Caco-2 (cell line): Measurements from ENCODE around the gene ARID1A. TPM values are rescaled to one million over a fixed set of nuclear protein-coding genes. Genes with fewer than 3 reads are reported as not detected.
A peak's percentile ranks its signal among the peaks of the same experiment; 100 is the strongest.

ENCODE experiments used
- BruUV-seq: library from RNA; stranded (reverse); fragments of 400-500 nt; replicated peaks from 2 replicates; lab custom pipeline; 2021; lab: Mats Ljungman, UMichigan
- CTCF ChIA-PET: fragments of 300-600 bp; sonication (Branson Sonifier 250); formaldehyde crosslinking; loops from one replicate; lab custom pipeline; 2022; ENCODE audit warnings: antibody characterized with exemption; lab: Charles Lee
- POLR2A ChIA-PET: fragments of 300-600 bp; sonication (Branson Sonifier 250); formaldehyde crosslinking; loops from one replicate; lab custom pipeline; 2022; ENCODE audit warnings: antibody characterized with exemption; lab: Charles Lee
- DNase-seq, 2 experiments: peaks; one replicate each; pipeline versions ENCODE4 v3.0.0 to v3.0.0-alpha.2; 2020 to 2022
- H3K27me3 ChIP-seq: replicated peaks from 2 replicates; pipeline ENCODE4 v1.6.0; 2011; ENCODE audit warnings: low read length; ENCODE audit not compliant: control insufficient read depth, insufficient read depth
- H3K36me3 ChIP-seq: 2 replicates; pipeline ENCODE4 v1.5.1; 2011; ENCODE audit warnings: low read length; ENCODE audit not compliant: control insufficient read depth, insufficient read depth
- H3K4me1 ChIP-seq: fragments of 250-450 bp; sonication (Bioruptor Pico); 2 replicates; pipeline ENCODE4 v1.5.1; 2020; ENCODE audit warnings: mild to moderate bottlenecking
- H3K4me3 ChIP-seq: 2 replicates; pipeline ENCODE4 v1.5.1; 2011; ENCODE audit warnings: low read depth, mild to moderate bottlenecking, control low read depth, low read length
- H3K9me3 ChIP-seq: fragments of 250-450 bp; sonication (Bioruptor Pico); 2 replicates; pipeline ENCODE4 v1.5.1; 2020; ENCODE audit warnings: mild to moderate bottlenecking, moderate library complexity
- H3K27ac Mint-ChIP-seq: one replicate; pipeline ENCODE4 v1.8.0; 2022; ENCODE audit warnings: mixed read lengths; ENCODE audit not compliant: unreplicated experiment
- H3K27me3 Mint-ChIP-seq: one replicate; pipeline ENCODE4 v1.8.0; 2022; ENCODE audit warnings: mixed read lengths; ENCODE audit not compliant: insufficient read depth, unreplicated experiment
- H3K36me3 Mint-ChIP-seq: one replicate; pipeline ENCODE4 v1.8.0; 2022; ENCODE audit warnings: mild to moderate bottlenecking, mixed read lengths; ENCODE audit not compliant: insufficient read depth, unreplicated experiment
- H3K4me1 Mint-ChIP-seq: one replicate; pipeline ENCODE4 v1.8.0; 2022; ENCODE audit warnings: low read depth, mixed read lengths; ENCODE audit not compliant: unreplicated experiment
- H3K4me3 Mint-ChIP-seq: one replicate; pipeline ENCODE4 v1.8.0; 2022; ENCODE audit warnings: mild to moderate bottlenecking, moderate library complexity, mixed read lengths; ENCODE audit not compliant: unreplicated experiment
- H3K9me3 Mint-ChIP-seq: one replicate; pipeline ENCODE4 v1.8.0; 2022; ENCODE audit warnings: mixed read lengths; ENCODE audit not compliant: unreplicated experiment
- intact Hi-C: fragments of 100-400 bp; cut with micrococcal nuclease; formaldehyde crosslinking; loops from one replicate; pipeline ENCODE4 v1.10.0; 2022; ENCODE audit not compliant: unreplicated experiment
- total RNA-seq: library from RNA; stranded (reverse); gene quantifications from 2 replicates; pipeline ENCODE4 v1.2.3, GENCODE V29; 2022
- TF ChIP-seq, protein P1 (sequence below), 2 experiments: fragments of 200-600 bp in 1 of 2; IDR thresholded peaks; 1 replicate in 1 of 2; 2 replicates in 1 of 2; pipeline versions ENCODE4 v1.5.1 to v1.8.0; 2011 to 2022; ENCODE audit warnings: antibody characterized with exemption in 1 of 2, control low read depth in 1 of 2, inconsistent platforms in 1 of 2, low read depth in 1 of 2, low read length in 1 of 2, mild to moderate bottlenecking in 1 of 2, moderate library complexity in 1 of 2; ENCODE audit not compliant: insufficient read depth in 1 of 2, severe bottlenecking in 1 of 2, unreplicated experiment in 1 of 2

ARID1A gene
- total RNA-seq, 1 experiment from 2014 or later, result 66.5 TPM

GRCh38 chr1:26740023-26740634, 44.3 kb downstream of the ARID1A start:
- peaks cover 19% of the 10 kb centered on the region for H3K4me1 Mint-ChIP-seq
- Histone ChIP-seq H3K4me1 (no peaks in the 10 kb centered on the region; the same call in 1 of the 2 replicates), H3K27me3 (no peaks in the 10 kb centered on the region), H3K4me3 (no peak overlapping the region), H3K9me3 (no peaks in the 10 kb centered on the region), H3K36me3 (peaks cover 1% of the 10 kb centered on the region; the same call in 1 of the 2 replicates)
- BruUV-seq, result no TSS peak
- ChIA-PET POLR2A (no interaction called here), CTCF (interaction anchor here (1.2 kb wide), 1 partner anchor 45 kb away, joined by 7 read pairs; no protein-coding TSS in a partner anchor)
- no peaks in the 10 kb centered on the region for H3K27me3 Mint-ChIP-seq
- peaks cover 53% of the 10 kb centered on the region for H3K36me3 Mint-ChIP-seq
- peak overlapping the region; percentile 36 for H3K27ac Mint-ChIP-seq
- H3K9me3 Mint-ChIP-seq, result no peaks in the 10 kb centered on the region
- H3K4me3 Mint-ChIP-seq, result peak overlapping the region; percentile 0
- no peak for DNase-seq
- intact Hi-C loops, result no loop called here
- TF ChIP-seq, protein P1, sequence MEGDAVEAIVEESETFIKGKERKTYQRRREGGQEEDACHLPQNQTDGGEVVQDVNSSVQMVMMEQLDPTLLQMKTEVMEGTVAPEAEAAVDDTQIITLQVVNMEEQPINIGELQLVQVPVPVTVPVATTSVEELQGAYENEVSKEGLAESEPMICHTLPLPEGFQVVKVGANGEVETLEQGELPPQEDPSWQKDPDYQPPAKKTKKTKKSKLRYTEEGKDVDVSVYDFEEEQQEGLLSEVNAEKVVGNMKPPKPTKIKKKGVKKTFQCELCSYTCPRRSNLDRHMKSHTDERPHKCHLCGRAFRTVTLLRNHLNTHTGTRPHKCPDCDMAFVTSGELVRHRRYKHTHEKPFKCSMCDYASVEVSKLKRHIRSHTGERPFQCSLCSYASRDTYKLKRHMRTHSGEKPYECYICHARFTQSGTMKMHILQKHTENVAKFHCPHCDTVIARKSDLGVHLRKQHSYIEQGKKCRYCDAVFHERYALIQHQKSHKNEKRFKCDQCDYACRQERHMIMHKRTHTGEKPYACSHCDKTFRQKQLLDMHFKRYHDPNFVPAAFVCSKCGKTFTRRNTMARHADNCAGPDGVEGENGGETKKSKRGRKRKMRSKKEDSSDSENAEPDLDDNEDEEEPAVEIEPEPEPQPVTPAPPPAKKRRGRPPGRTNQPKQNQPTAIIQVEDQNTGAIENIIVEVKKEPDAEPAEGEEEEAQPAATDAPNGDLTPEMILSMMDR (IDR thresholded peaks at IDR 0.05; ENCODE audit: insufficient read depth in 1 of 2, low read depth in 1 of 2, low read length in 1 of 2, severe bottlenecking in 1 of 2, unreplicated experiment in 1 of 2), result no peak

- Histone ChIP-seq H3K36me3 (peaks cover 1% of the 10 kb centered on the region; the same call in 1 of the 2 replicates), H3K4me3 (no peak overlapping the region), H3K4me1 (no peaks in the 10 kb centered on the region; the same call in 1 of the 2 replicates), H3K9me3 (no peaks in the 10 kb centered on the region), H3K27me3 (no peaks in the 10 kb centered on the region)
- BruUV-seq, result no TSS peak
- ChIA-PET POLR2A (no interaction called here), CTCF (interaction anchor here (0.6 to 1.4 kb wide), 3 partner anchors 48 to 64 kb away, joined by 3 to 7 read pairs (median 4); no protein-coding TSS in a partner anchor)
- Mint-ChIP-seq H3K4me3 (no peak overlapping the region), H3K27ac (no peak overlapping the region), H3K4me1 (peaks cover 19% of the 10 kb centered on the region), H3K27me3 (no peaks in the 10 kb centered on the region), H3K9me3 (no peaks in the 10 kb centered on the region), H3K36me3 (peaks cover 48% of the 10 kb centered on the region)
- DNase-seq, result peak in 1 of 2 experiments; percentile 16
- intact Hi-C loops, result no loop called here
- TF ChIP-seq, protein P1 (IDR thresholded peaks at IDR 0.05; ENCODE audit: insufficient read depth in 1 of 2, low read depth in 1 of 2, low read length in 1 of 2, severe bottlenecking in 1 of 2, unreplicated experiment in 1 of 2), result no peak
Observed at GRCh38 chr1:26740952-26741351, 45.1 kb downstream of the ARID1A start.

- no peak for DNase-seq
- POLR2A ChIA-PET, result no interaction called here
- no peaks in the 10 kb centered on the region for H3K9me3 ChIP-seq
- Mint-ChIP-seq H3K27me3 (no peaks in the 10 kb centered on the region), H3K4me3 (no peak overlapping the region), H3K36me3 (peaks cover 58% of the 10 kb centered on the region), H3K27ac (peak overlapping the region; percentile 6), H3K9me3 (no peaks in the 10 kb centered on the region), H3K4me1 (peaks cover 19% of the 10 kb centered on the region)
- no peak overlapping the region for H3K4me3 ChIP-seq
- CTCF ChIA-PET, result interaction anchor here (1.0 kb wide), 1 partner anchor 45 kb away, joined by 3 read pairs; no protein-coding TSS in a partner anchor
- no peaks in the 10 kb centered on the region; the same call in 1 of the 2 replicates for H3K4me1 ChIP-seq
- BruUV-seq, result no TSS peak
- H3K36me3 ChIP-seq, result no peaks in the 10 kb centered on the region; the same call in 1 of the 2 replicates
- TF ChIP-seq, protein P1 (IDR thresholded peaks at IDR 0.05; ENCODE audit: insufficient read depth in 1 of 2, low read depth in 1 of 2, low read length in 1 of 2, severe bottlenecking in 1 of 2, unreplicated experiment in 1 of 2), result no peak
- H3K27me3 ChIP-seq, result no peaks in the 10 kb centered on the region
- intact Hi-C loops, result no loop called here
Observed at GRCh38 chr1:26743426-26744059, 47.7 kb downstream of the ARID1A start.
